GM10248 (cell line): ENCODE results near the gene LSM14A.

ENCODE experiments used
- CTCF ChIA-PET: fragments of 300-600 bp; sonication (Branson Sonifier 250); formaldehyde crosslinking; extraction: SDS; loops from one replicate; lab custom pipeline; 2021; ENCODE audit warnings: antibody characterized with exemption; lab: Yijun Ruan, JAX
- POLR2A ChIA-PET: fragments of 350-650 bp; sonication (Branson Sonifier 250); formaldehyde crosslinking; extraction: SDS; loops from one replicate; lab custom pipeline; 2020; ENCODE audit warnings: antibody characterized with exemption; lab: Yijun Ruan, JAX
- DNase-seq: peaks from one replicate; pipeline ENCODE4 v3.0.0; 2012; ENCODE audit errors: extremely low spot score
- CTCF ChIP-seq: IDR thresholded peaks from 2 replicates; pipeline ENCODE4 v1.5.1; 2012; ENCODE audit warnings: mild to moderate bottlenecking, low read depth; ENCODE audit errors: extremely low read depth, missing control alignments, control extremely low read depth

The LSM14A gene

GRCh38 chr19:34260771-34261173 lies 88.5 kb downstream of the LSM14A start:
- no peak for TF ChIP-seq CTCF
- ChIA-PET POLR2A (interaction anchor here (1.0 kb wide), 1 partner anchor 72 kb away, joined by 3 read pairs; no protein-coding TSS in a partner anchor), CTCF (interaction anchor here (1.1 to 1.9 kb wide), 5 partner anchors 10 to 101 kb away, joined by 3 to 15 read pairs (median 4); no protein-coding TSS in a partner anchor)
- no peak for DNase-seq

DNA sequence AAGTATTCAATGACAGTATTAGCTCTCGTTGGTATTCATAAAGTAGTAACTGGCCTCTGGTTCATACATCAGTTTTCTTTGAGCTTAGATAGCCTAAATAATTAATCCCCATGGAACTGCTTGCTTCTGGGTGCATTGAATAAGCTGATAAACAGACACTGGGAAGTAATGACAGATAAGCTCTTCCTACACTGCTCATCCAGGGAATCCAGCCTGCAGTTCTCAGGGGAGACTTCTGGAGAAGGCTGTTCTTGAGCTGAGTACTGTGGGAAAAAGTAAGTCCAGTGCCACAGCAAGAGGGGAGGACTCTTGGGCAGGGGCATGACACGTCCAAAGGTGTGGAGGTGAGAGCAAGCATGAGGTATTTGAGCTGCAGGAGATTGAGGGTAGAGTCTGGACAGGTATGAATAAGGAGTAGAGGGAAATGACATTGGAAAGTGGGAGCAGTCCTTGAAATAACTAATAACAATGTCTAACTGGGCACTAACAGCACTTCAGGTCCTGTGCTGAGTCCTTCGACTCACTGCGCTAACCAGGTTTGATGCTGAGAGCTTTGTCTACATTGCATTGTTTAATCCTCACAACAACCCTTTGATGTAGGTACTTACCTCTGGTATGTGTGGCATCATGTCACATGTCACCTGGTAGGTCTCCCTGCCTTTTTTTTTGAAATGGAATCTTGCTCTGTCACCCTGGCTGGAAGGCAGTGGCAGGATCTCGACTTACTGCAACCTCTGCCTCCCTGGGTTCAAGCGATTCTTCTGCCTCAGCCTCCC lies 89.2 kb downstream of the LSM14A start:
- no peak for TF ChIP-seq CTCF
- DNase-seq = no peak
- ChIA-PET POLR2A (interaction anchor here (0.8 to 1.0 kb wide), 2 partner anchors 13 to 72 kb away, joined by 3 read pairs; no protein-coding TSS in a partner anchor), CTCF (interaction anchor here (0.9 to 1.9 kb wide), 6 partner anchors 10 to 100 kb away, joined by 3 to 15 read pairs (median 4); no protein-coding TSS in a partner anchor)

DNA sequence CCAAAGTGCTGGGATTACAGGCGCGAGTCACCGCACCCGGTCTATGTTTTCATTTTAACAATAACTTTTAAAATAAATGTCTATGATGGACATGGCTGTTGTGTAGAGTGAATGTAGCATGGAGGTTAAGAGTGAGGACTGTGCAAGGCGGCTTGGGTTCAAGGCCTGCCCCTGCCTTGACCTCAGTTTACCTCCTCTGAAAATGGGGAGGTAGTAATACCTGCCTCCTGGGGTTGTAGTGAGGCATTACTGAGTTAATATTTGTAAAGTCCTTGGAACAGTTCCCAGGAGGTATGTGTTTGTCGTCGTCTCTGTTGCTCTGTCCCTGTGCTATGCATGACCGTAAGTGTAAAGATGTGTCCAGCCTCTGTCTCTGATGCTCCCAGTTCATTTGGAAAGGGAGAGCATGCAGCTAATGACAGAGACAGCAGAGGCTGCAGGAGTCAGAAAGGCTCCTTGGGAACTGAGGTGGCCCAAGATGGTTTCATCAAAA lies 91.5 kb downstream of the LSM14A start:
- ChIA-PET CTCF (no interaction called here), POLR2A (no interaction called here)
- TF ChIP-seq CTCF = no peak
- no peak for DNase-seq

DNA sequence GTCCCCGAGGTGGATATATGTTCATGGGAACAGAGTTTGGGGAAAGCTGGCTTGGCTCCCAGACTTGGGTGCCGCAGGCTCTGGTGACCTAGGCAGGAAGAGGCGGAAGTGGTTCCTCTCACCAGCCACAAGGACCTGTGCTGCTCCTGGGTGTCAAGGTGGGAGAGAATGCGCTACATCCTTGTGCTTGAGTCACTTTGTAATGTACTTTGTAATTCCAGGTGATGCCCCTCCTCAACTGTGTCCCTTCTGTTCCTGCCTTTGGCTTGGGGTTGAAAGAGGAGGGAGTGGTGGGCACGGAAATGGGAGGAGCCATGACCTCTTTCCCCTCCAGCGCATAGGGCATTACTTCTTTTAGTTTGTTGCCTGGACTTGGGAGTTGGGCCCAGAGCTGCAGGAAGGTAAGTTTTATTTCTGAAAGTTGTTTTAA lies 92.9 kb downstream of the LSM14A start:
- CTCF ChIA-PET = interaction anchor here (1.6 kb wide), 1 partner anchor 9 kb away, joined by 3 read pairs; no protein-coding TSS in a partner anchor
- POLR2A ChIA-PET = interaction anchor here (0.6 kb wide), 1 partner anchor 97 kb away, joined by 5 read pairs; no protein-coding TSS in a partner anchor

GRCh38 chr19:34269081-34269480 lies 96.8 kb downstream of the LSM14A start:
- no peak for DNase-seq
- no peak for TF ChIP-seq CTCF
- ChIA-PET POLR2A (no interaction called here), CTCF (interaction anchor here (0.7 kb wide), 1 partner anchor 10 kb away, joined by 3 read pairs; no protein-coding TSS in a partner anchor)

More for the DNA sequence above, 92.9 kb downstream of the LSM14A start:
- TF ChIP-seq CTCF = no peak
- no peak for DNase-seq

DNA sequence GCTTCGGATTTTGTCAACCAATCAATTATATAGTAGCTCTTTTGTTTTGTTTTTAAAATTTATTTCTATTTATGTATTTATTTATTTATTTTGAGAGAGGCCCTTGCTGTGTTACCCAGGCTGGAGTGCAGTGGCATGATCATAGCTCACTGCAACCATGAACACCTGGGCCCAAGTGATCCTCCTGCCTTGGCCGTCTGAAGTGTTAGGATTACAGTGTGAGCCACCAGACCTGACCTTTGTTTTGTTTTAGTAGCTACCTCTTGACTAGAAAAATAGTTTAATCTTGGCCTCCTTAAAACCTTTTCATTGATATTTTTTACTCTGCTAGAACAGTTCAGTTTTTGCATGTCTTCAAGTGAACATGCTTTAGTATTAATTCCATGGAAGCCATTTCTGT lies 97.2 kb downstream of the LSM14A start:
- CTCF ChIA-PET = interaction anchor here (0.7 to 3.8 kb wide), 2 partner anchors 9 to 10 kb away, joined by 3 to 15 read pairs; no protein-coding TSS in a partner anchor
- TF ChIP-seq CTCF = no peak
- POLR2A ChIA-PET = no interaction called here
- no peak for DNase-seq
